GM23338 (cell line): ENCODE data around the gene NAT14.

Source experiments
- CREB1 ChIP-seq: fragments of 250-450 bp; sonication (Bioruptor Pico); IDR thresholded peaks from 2 replicates; pipeline ENCODE4 v1.5.0; 2020; ENCODE audit warnings: low read depth, mild to moderate bottlenecking, moderate library complexity
- EZH2 ChIP-seq: fragments of 200-600 bp; sonication (generic); IDR thresholded peaks from one replicate; pipeline ENCODE4 v1.8.0; 2017; ENCODE audit warnings: antibody characterized with exemption, mild to moderate bottlenecking, low read depth; ENCODE audit not compliant: unreplicated experiment
- EZH2phosphoT487 ChIP-seq: fragments of 200-600 bp; sonication (generic); IDR thresholded peaks from one replicate; pipeline ENCODE4 v1.8.1; 2018; ENCODE audit warnings: antibody characterized with exemption; ENCODE audit not compliant: unreplicated experiment
- JUNB ChIP-seq: IDR thresholded peaks from one replicate; pipeline ENCODE4 v1.6.1; 2016; ENCODE audit warnings: antibody characterized with exemption; ENCODE audit not compliant: unreplicated experiment
- POLR2AphosphoS5 ChIP-seq: IDR thresholded peaks from 2 replicates; pipeline ENCODE4 v1.6.1; 2016; ENCODE audit warnings: antibody characterized with exemption, low read depth
- ZNF331 ChIP-seq: fragments of 250-450 bp; sonication (Bioruptor Pico); IDR thresholded peaks from 2 replicates; pipeline ENCODE4 v1.5.0; 2020; ENCODE audit warnings: low read depth, mild to moderate bottlenecking, moderate library complexity
- TF ChIP-seq, protein P1 (sequence below), 2 experiments: fragments of 200-600 bp in 1 of 2; sonication (generic) in 1 of 2; conservative IDR thresholded peaks; 2 replicates each; pipeline versions ENCODE4 v1.5.1 to v1.6.1; 2016 to 2017; ENCODE audit warnings: antibody characterized with exemption in 2 of 2, low read depth in 2 of 2, mild to moderate bottlenecking in 2 of 2, moderate library complexity in 1 of 2
- TF ChIP-seq, protein P2 (sequence below): IDR thresholded peaks from one replicate; pipeline ENCODE4 v1.6.1; 2018; ENCODE audit warnings: antibody characterized with exemption; ENCODE audit not compliant: unreplicated experiment
- TF ChIP-seq, protein P3 (sequence below): IDR thresholded peaks from 2 replicates; pipeline ENCODE4 v1.6.1; 2016; ENCODE audit warnings: antibody characterized with exemption

DNA sequence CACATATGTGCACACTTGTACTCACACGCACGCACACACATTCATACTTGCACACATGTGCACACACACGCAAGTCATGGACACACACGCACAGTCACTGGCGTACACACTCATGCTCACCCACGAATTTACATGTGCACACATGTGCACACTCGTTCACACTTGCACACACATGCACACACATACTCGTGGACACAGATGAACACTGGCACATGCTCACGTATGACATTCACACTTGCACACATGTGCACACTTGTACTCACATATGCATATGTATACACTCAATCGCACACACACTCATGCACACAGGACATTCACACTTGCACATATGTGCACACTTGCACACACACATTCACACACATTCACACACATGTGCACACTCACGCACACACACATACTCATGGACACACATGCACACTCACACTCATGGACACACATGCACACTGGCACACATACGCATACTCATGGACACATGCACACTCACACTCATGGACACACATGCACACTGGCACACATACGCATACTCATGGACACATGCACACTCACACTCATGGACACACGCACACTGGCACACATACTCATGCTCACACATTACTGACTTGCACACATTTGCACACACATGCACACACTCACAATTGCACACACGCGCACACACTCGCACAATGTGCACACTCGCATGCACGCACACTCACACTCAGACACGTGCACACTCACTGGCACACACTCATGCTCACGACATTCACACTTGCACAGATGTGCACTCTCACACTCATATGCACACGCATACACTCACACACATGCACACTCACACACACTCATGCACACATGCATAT is 42.4 kb downstream of the NAT14 start:
- TF ChIP-seq, protein P1, sequence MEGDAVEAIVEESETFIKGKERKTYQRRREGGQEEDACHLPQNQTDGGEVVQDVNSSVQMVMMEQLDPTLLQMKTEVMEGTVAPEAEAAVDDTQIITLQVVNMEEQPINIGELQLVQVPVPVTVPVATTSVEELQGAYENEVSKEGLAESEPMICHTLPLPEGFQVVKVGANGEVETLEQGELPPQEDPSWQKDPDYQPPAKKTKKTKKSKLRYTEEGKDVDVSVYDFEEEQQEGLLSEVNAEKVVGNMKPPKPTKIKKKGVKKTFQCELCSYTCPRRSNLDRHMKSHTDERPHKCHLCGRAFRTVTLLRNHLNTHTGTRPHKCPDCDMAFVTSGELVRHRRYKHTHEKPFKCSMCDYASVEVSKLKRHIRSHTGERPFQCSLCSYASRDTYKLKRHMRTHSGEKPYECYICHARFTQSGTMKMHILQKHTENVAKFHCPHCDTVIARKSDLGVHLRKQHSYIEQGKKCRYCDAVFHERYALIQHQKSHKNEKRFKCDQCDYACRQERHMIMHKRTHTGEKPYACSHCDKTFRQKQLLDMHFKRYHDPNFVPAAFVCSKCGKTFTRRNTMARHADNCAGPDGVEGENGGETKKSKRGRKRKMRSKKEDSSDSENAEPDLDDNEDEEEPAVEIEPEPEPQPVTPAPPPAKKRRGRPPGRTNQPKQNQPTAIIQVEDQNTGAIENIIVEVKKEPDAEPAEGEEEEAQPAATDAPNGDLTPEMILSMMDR (conservative IDR thresholded peaks at IDR 0.05; ENCODE audit: low read depth in 2 of 2), result no peak
- TF ChIP-seq, protein P2, sequence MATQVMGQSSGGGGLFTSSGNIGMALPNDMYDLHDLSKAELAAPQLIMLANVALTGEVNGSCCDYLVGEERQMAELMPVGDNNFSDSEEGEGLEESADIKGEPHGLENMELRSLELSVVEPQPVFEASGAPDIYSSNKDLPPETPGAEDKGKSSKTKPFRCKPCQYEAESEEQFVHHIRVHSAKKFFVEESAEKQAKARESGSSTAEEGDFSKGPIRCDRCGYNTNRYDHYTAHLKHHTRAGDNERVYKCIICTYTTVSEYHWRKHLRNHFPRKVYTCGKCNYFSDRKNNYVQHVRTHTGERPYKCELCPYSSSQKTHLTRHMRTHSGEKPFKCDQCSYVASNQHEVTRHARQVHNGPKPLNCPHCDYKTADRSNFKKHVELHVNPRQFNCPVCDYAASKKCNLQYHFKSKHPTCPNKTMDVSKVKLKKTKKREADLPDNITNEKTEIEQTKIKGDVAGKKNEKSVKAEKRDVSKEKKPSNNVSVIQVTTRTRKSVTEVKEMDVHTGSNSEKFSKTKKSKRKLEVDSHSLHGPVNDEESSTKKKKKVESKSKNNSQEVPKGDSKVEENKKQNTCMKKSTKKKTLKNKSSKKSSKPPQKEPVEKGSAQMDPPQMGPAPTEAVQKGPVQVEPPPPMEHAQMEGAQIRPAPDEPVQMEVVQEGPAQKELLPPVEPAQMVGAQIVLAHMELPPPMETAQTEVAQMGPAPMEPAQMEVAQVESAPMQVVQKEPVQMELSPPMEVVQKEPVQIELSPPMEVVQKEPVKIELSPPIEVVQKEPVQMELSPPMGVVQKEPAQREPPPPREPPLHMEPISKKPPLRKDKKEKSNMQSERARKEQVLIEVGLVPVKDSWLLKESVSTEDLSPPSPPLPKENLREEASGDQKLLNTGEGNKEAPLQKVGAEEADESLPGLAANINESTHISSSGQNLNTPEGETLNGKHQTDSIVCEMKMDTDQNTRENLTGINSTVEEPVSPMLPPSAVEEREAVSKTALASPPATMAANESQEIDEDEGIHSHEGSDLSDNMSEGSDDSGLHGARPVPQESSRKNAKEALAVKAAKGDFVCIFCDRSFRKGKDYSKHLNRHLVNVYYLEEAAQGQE, result no peak
- TF ChIP-seq EZH2phosphoT487 (no peak), POLR2AphosphoS5 (no peak), JUNB (no peak), CREB1 (CRISPR knock-in tag) (no peak), EZH2 (no peak), ZNF331 (no peak)
- TF ChIP-seq, protein P3, sequence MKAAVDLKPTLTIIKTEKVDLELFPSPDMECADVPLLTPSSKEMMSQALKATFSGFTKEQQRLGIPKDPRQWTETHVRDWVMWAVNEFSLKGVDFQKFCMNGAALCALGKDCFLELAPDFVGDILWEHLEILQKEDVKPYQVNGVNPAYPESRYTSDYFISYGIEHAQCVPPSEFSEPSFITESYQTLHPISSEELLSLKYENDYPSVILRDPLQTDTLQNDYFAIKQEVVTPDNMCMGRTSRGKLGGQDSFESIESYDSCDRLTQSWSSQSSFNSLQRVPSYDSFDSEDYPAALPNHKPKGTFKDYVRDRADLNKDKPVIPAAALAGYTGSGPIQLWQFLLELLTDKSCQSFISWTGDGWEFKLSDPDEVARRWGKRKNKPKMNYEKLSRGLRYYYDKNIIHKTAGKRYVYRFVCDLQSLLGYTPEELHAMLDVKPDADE, result no peak
